Testis (tissue), 2 donors: ENCODE results near the gene WBP4.

Source experiments
- POLR2A ChIP-seq: fragments of 450-650 bp; IDR thresholded peaks from one replicate; pipeline ENCODE4 v1.6.1; 2017; ENCODE audit warnings: antibody characterized with exemption, mild to moderate bottlenecking, moderate library complexity
- TF ChIP-seq, protein P1 (sequence below), 3 experiments: fragments of 450-650 bp in 2 of 3; fragments of 200-600 bp in 1 of 3; sonication (generic) in 1 of 3; IDR thresholded peaks; one replicate each; pipeline ENCODE4 v1.5.1; 2016 to 2019; ENCODE audit warnings: antibody characterized with exemption in 3 of 3, mild to moderate bottlenecking in 2 of 3, moderate library complexity in 1 of 3

DNA sequence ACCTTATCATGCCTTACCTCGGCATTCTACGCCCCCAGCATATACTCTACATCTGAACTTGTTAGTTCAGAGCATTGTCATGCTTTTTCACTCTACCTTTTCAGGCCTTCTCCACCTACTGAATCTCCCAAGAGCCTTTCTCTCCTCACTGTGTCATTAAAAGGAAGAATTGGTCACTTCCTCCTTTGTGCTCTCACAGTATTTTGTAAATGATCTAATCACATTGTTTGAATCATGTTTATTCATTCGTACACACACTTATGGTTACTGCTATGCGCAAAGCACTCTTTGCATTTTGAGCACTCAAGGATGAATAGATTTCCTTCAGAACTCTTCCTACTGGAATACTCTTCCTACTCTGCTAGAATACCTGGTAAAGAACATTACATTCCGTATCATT lies 26.4 kb upstream of the WBP4 start:
- TF ChIP-seq, protein P1, sequence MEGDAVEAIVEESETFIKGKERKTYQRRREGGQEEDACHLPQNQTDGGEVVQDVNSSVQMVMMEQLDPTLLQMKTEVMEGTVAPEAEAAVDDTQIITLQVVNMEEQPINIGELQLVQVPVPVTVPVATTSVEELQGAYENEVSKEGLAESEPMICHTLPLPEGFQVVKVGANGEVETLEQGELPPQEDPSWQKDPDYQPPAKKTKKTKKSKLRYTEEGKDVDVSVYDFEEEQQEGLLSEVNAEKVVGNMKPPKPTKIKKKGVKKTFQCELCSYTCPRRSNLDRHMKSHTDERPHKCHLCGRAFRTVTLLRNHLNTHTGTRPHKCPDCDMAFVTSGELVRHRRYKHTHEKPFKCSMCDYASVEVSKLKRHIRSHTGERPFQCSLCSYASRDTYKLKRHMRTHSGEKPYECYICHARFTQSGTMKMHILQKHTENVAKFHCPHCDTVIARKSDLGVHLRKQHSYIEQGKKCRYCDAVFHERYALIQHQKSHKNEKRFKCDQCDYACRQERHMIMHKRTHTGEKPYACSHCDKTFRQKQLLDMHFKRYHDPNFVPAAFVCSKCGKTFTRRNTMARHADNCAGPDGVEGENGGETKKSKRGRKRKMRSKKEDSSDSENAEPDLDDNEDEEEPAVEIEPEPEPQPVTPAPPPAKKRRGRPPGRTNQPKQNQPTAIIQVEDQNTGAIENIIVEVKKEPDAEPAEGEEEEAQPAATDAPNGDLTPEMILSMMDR (IDR thresholded peaks at IDR 0.05) = no peak
- TF ChIP-seq POLR2A = no peak
